NCI-H446 treated with DMSO at 0.1 percent for 48 hours (cell line): Measurements from ENCODE around the gene NUAK2.

Experiments
- DNase-seq: peaks from one replicate; lab custom pipeline; 2025; lab: John Stamatoyannopoulos, UW

NUAK2 gene

GRCh38 chr1:205256951-205257625 is 64.5 kb downstream of the NUAK2 start:
- DNase-seq = no peak

GRCh38 chr1:205255941-205256780 is 65.4 kb downstream of the NUAK2 start:
- peak; percentile 77 for DNase-seq
